Panc1 (cell line): ENCODE results near the gene CYP4X1. TPM values are rescaled to one million over a fixed set of nuclear protein-coding genes. Genes with fewer than 3 reads are reported as not detected.

Source experiments
- ATAC-seq: fragments of 200-7000 bp; cut with Tn5 transposase; 2 replicates; pipeline ENCODE4 v1.9.1; 2020; ENCODE audit warnings: mild to moderate bottlenecking, moderate library complexity
- BruUV-seq: library from RNA; stranded (reverse); fragments of 400-500 nt; replicated peaks from 2 replicates; lab custom pipeline; 2021; lab: Mats Ljungman, UMichigan
- CTCF ChIA-PET: fragments of 300-600 bp; sonication (Branson Sonifier 250); formaldehyde crosslinking; loops from one replicate; lab custom pipeline; 2022; ENCODE audit warnings: antibody characterized with exemption; lab: Charles Lee
- POLR2A ChIA-PET: fragments of 300-600 bp; sonication (Branson Sonifier 250); formaldehyde crosslinking; loops from one replicate; lab custom pipeline; 2022; ENCODE audit warnings: antibody characterized with exemption; lab: Charles Lee
- DNase-seq: peaks from one replicate; pipeline ENCODE4 v3.0.0-alpha.2; 2010; ENCODE audit warnings: low read depth, low spot score
- H3K27ac ChIP-seq: 2 replicates; pipeline ENCODE4 v1.5.1; 2011; ENCODE audit warnings: mild to moderate bottlenecking, low read length, inconsistent platforms
- H3K27me3 ChIP-seq: fragments of 200-500 bp; sonication (Bioruptor generic); 2 replicates; pipeline ENCODE4 v1.6.0; 2014; ENCODE audit warnings: low read length, inconsistent platforms; ENCODE audit not compliant: control insufficient read depth, insufficient read depth
- H3K36me3 ChIP-seq: fragments of 200-500 bp; sonication (Bioruptor generic); 2 replicates; pipeline ENCODE4 v1.5.1; 2014; ENCODE audit warnings: inconsistent platforms, mild to moderate bottlenecking, low read length, moderate library complexity; ENCODE audit not compliant: control insufficient read depth, insufficient read depth
- H3K4me1 ChIP-seq: 2 replicates; pipeline ENCODE4 v1.5.1; 2011; ENCODE audit warnings: inconsistent platforms, mild to moderate bottlenecking, low read length, moderate library complexity; ENCODE audit not compliant: control insufficient read depth, insufficient read depth
- H3K4me3 ChIP-seq, 2 experiments: 2 replicates each; pipeline ENCODE4 v1.5.1; 2011 to 2012; ENCODE audit warnings: low read depth in 2 of 2, low read length in 2 of 2, mild to moderate bottlenecking in 2 of 2, inconsistent platforms in 1 of 2, moderate library complexity in 1 of 2
- H3K9me3 ChIP-seq: fragments of 200-500 bp; sonication (Bioruptor generic); 2 replicates; pipeline ENCODE4 v1.5.1; 2014; ENCODE audit warnings: low read depth, mild to moderate bottlenecking, inconsistent platforms, low read length, moderate library complexity; ENCODE audit not compliant: control insufficient read depth, insufficient read depth
- CTCF ChIP-seq: fragments of 450-650 bp; IDR thresholded peaks from 2 replicates; pipeline ENCODE4 v1.5.1; 2017; ENCODE audit warnings: mild to moderate bottlenecking
- POLR2AphosphoS5 ChIP-seq: IDR thresholded peaks from 2 replicates; pipeline ENCODE4 v1.6.1; 2012; ENCODE audit warnings: mild to moderate bottlenecking, low read depth, low read length, moderate library complexity
- REST ChIP-seq, 2 experiments: IDR thresholded peaks; 2 replicates each; pipeline ENCODE4 v1.6.1; 2011 to 2012; ENCODE audit warnings: low read depth in 2 of 2, control low read depth in 1 of 2, low read length in 1 of 2, mild to moderate bottlenecking in 1 of 2, moderate library complexity in 1 of 2; ENCODE audit not compliant: insufficient read depth in 1 of 2
- SIN3A ChIP-seq: IDR thresholded peaks from 2 replicates; pipeline ENCODE4 v1.6.1; 2012; ENCODE audit warnings: low read depth, mild to moderate bottlenecking, low read length, moderate library complexity, borderline replicate concordance; ENCODE audit not compliant: insufficient read depth
- TCF7L2 ChIP-seq: IDR thresholded peaks from 2 replicates; pipeline ENCODE4 v1.6.1; 2011; ENCODE audit warnings: mild to moderate bottlenecking, low read depth, low read length, inconsistent platforms
- in situ Hi-C: cut with HindIII; loops from 2 replicates; pipeline ENCODE4 v1.10.0; 2016; ENCODE audit warnings: low sequenced_read_pairs, low pct_unique_long_range_greater_than_20kb
- intact Hi-C: fragments of 100-400 bp; cut with micrococcal nuclease; formaldehyde crosslinking; loops from one replicate; pipeline ENCODE4 v1.10.0; 2022; ENCODE audit not compliant: unreplicated experiment
- total RNA-seq: library from RNA; stranded (reverse); gene quantifications from one replicate; pipeline ENCODE4 v1.2.1, GENCODE V29; 2021; ENCODE audit not compliant: unreplicated experiment

The CYP4X1 gene
- total RNA-seq, 1 experiment from 2014 or later = 1.3 TPM

GRCh38 chr1:47031059-47031458, 7.6 kb downstream of the CYP4X1 start:
- TF ChIP-seq POLR2AphosphoS5 (no peak), TCF7L2 (0 out of 2 replicates have a peak, but pooled peaks have one; percentile 31)
- ATAC-seq = peak; percentile 92
- Histone ChIP-seq H3K9me3 (no peaks in the 10 kb centered on the region), H3K27ac (no peak overlapping the region), H3K36me3 (no peaks in the 10 kb centered on the region), H3K27me3 (0 out of 2 replicates have a peak, but pooled peaks cover 4% of the 10 kb centered on the region), H3K4me3 (no peak overlapping the region; a peak in 1 of 4 replicates), H3K4me1 (peaks cover 4% of the 10 kb centered on the region; the same call in 1 of the 2 replicates)
- BruUV-seq = no TSS peak
- intact Hi-C loops = no loop called here
- in situ Hi-C loops = no loop called here
- DNase-seq = no peak
- ChIA-PET CTCF (no interaction called here), POLR2A (no interaction called here)

GRCh38 chr1:47031585-47031984, 8.1 kb downstream of the CYP4X1 start:
- Histone ChIP-seq H3K4me3 (no peak overlapping the region), H3K27me3 (0 out of 2 replicates have a peak, but pooled peaks cover 4% of the 10 kb centered on the region), H3K27ac (no peak overlapping the region), H3K9me3 (no peaks in the 10 kb centered on the region), H3K36me3 (no peaks in the 10 kb centered on the region), H3K4me1 (peaks cover 4% of the 10 kb centered on the region; the same call in 1 of the 2 replicates)
- intact Hi-C loops (no loop called here), in situ Hi-C loops (no loop called here)
- no peak for ATAC-seq
- CTCF ChIA-PET = no interaction called here
- BruUV-seq = no TSS peak
- POLR2A ChIA-PET = no interaction called here
- no peak for DNase-seq
- TF ChIP-seq POLR2AphosphoS5 = no peak
- TF ChIP-seq TCF7L2 = no peak
- no peak for TF ChIP-seq CTCF
- TF ChIP-seq SIN3A = no peak
- no peak for TF ChIP-seq REST (IDR thresholded peaks at IDR 0.05; ENCODE audit: insufficient read depth in 1 of 2, low read depth in 2 of 2, low read length in 1 of 2)

GRCh38 chr1:47036764-47037163, 13.3 kb downstream of the CYP4X1 start:
- H3K36me3 ChIP-seq = no peaks in the 10 kb centered on the region
- ChIA-PET POLR2A (no interaction called here), CTCF (no interaction called here)
- in situ Hi-C loops (no loop called here), intact Hi-C loops (no loop called here)
- no peak overlapping the region for H3K27ac ChIP-seq
- no peaks in the 10 kb centered on the region for H3K4me1 ChIP-seq
- DNase-seq (no peak), ATAC-seq (no peak)
- TF ChIP-seq POLR2AphosphoS5 (no peak), REST (IDR thresholded peaks at IDR 0.05; ENCODE audit: insufficient read depth in 1 of 2, low read depth in 2 of 2, low read length in 1 of 2) (no peak), SIN3A (no peak), CTCF (no peak), TCF7L2 (no peak)
- H3K27me3 ChIP-seq = no peaks in the 10 kb centered on the region
- H3K4me3 ChIP-seq = no peak overlapping the region
- no TSS peak for BruUV-seq
- H3K9me3 ChIP-seq = no peaks in the 10 kb centered on the region
